Breast epithelium (tissue), 4 donors: ENCODE measurements around the gene ABCF1. TPM values are rescaled to one million over a fixed set of nuclear protein-coding genes. Genes with fewer than 3 reads are reported as not detected.
A peak's percentile ranks its signal among the peaks of the same experiment; 100 is the strongest.

Experiments
- DNase-seq, 2 donors: peaks; one replicate each; pipeline ENCODE4 v3.0.0-alpha.2; 2019; ENCODE audit warnings: low spot score in 2 of 2
- H3K27ac ChIP-seq, 2 donors: fragments of 200-600 bp; sonication (generic) in 1 of 2; one replicate each; pipeline ENCODE4 v1.5.1; 2016 to 2019; ENCODE audit warnings: mild to moderate bottlenecking in 1 of 2
- H3K27me3 ChIP-seq, 2 donors: fragments of 200-600 bp; sonication (generic) in 1 of 2; one replicate each; pipeline versions ENCODE4 v1.5.1 to v1.6.0; 2017 to 2019; ENCODE audit warnings: control low read depth in 1 of 2, mild to moderate bottlenecking in 1 of 2
- H3K36me3 ChIP-seq: fragments of 200-600 bp; one replicate; pipeline ENCODE4 v1.5.1; 2019
- H3K4me1 ChIP-seq, 2 donors: fragments of 200-600 bp; sonication (generic); one replicate each; pipeline ENCODE4 v1.5.1; 2016 to 2019; ENCODE audit warnings: control low read depth in 1 of 2
- H3K4me3 ChIP-seq, 3 donors: fragments of 200-600 bp; sonication (generic); 1 replicate in 2 of 3; 2 replicates in 1 of 3; pipeline ENCODE4 v1.5.1; 2016 to 2019; ENCODE audit warnings: mild to moderate bottlenecking in 3 of 3, moderate library complexity in 2 of 3
- H3K9me3 ChIP-seq, 2 donors: fragments of 200-600 bp; sonication (generic) in 1 of 2; one replicate each; pipeline ENCODE4 v1.5.1; 2016 to 2019; ENCODE audit warnings: control low read depth in 1 of 2
- POLR2A ChIP-seq: fragments of 450-650 bp; IDR thresholded peaks from one replicate; pipeline ENCODE4 v1.6.1; 2016; ENCODE audit warnings: antibody characterized with exemption, mild to moderate bottlenecking, moderate library complexity
- POLR2AphosphoS5 ChIP-seq, 3 donors: sonication (generic); formaldehyde crosslinking; IDR thresholded peaks; one replicate each; pipeline ENCODE4 v1.6.1; 2017; ENCODE audit warnings: antibody characterized with exemption in 3 of 3
- intact Hi-C: fragments of 100-400 bp; cut with DNase I; formaldehyde crosslinking; loops from one replicate; pipeline ENCODE4 v1.15.1; 2023; ENCODE audit warnings: low total_unique reads
- total RNA-seq, 3 donors: library from RNA; depleted of rRNA; stranded (reverse); fragments of >200 nt; gene quantifications; one replicate each; pipeline ENCODE4 v1.1.0, GENCODE V29; 2016
- TF ChIP-seq, protein P1 (sequence below), 3 donors: fragments of 450-650 bp; IDR thresholded peaks; one replicate each; pipeline ENCODE4 v1.5.1; 2016 to 2017; ENCODE audit warnings: antibody characterized with exemption in 3 of 3, mild to moderate bottlenecking in 3 of 3, moderate library complexity in 3 of 3

The ABCF1 gene
- total RNA-seq, 3 donors from 2014 or later = 41.0 to 55.2 (median 51.5) TPM

DNA sequence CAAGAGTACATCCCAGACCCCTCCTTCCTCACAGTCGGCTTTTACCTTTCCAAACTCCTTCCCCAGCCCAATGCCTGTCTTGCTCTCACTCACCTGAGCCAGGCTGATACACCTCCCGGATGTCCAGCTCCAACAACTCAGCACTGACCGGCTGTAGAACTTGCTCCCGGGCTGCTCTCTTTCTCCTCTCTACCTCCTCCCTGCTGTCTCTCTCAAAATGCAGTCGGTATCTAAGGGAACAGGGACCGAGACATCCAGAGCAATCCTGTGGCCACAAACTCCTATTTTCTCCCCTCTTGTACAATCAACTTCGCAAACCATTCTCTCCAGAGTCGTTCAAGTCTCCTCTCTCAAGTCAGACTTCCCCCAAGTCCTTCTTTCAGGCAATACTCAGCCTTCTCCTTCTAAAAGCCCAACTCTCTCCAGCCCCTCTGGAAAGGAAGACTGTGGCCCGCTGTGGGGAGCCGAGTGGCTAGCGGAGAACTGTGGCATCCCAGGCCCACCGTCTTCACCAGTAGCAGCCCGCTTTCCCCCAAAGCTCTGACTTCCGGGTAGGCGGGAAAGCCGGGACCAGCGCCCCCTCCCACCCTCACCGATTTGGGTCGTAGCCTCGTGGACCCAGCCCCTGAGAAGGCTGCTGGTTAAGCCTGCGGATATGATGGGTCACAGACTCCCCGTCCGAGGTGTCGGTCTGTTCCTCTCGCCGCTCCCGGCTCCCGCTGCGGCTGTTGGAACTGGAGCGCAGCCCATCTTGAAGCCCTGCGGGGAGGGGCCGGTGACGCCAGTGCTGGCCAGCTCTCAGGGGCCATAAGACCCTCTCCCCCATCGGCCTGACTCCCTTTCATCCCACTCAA lies 16.1 kb upstream of the ABCF1 start:
- Histone ChIP-seq H3K4me3 (peak overlapping the region; percentile 72 to 98 (median 91)), H3K9me3 (no peaks in the 10 kb centered on the region), H3K27ac (peak overlapping the region; percentile 97 to 100), H3K4me1 (peaks cover 4 to 15% of the 10 kb centered on the region in 2 donors), H3K27me3 (no peaks in the 10 kb centered on the region), H3K36me3 (peaks cover 3% of the 10 kb centered on the region)
- peak in 1 of 2 donors; percentile 56 for DNase-seq
- intact Hi-C loops = loop anchor here (5.0 kb wide), 1 partner anchor 167 kb away; the partner anchor contains the start of gene TUBB
- TF ChIP-seq POLR2AphosphoS5 (IDR thresholded peaks at IDR 0.05) = no peak
- TF ChIP-seq, protein P1, sequence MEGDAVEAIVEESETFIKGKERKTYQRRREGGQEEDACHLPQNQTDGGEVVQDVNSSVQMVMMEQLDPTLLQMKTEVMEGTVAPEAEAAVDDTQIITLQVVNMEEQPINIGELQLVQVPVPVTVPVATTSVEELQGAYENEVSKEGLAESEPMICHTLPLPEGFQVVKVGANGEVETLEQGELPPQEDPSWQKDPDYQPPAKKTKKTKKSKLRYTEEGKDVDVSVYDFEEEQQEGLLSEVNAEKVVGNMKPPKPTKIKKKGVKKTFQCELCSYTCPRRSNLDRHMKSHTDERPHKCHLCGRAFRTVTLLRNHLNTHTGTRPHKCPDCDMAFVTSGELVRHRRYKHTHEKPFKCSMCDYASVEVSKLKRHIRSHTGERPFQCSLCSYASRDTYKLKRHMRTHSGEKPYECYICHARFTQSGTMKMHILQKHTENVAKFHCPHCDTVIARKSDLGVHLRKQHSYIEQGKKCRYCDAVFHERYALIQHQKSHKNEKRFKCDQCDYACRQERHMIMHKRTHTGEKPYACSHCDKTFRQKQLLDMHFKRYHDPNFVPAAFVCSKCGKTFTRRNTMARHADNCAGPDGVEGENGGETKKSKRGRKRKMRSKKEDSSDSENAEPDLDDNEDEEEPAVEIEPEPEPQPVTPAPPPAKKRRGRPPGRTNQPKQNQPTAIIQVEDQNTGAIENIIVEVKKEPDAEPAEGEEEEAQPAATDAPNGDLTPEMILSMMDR (IDR thresholded peaks at IDR 0.05) = no peak
- no peak for TF ChIP-seq POLR2A

DNA sequence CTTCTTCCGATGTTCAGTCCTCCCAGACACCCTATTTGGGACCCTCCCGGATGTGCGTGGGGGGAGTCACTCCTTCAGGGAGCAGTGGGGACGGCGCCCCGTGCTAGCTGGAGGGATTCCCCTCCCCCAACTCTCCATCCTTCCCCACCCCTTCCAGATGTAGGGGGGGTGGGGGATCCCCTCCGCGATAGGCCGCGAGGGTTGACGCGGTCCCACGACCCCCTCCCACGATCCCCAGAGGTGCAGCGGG lies 15.5 kb upstream of the ABCF1 start:
- intact Hi-C loops = loop anchor here (5.0 kb wide), 1 partner anchor 167 kb away; the partner anchor contains the start of gene TUBB
- H3K27ac ChIP-seq = peak overlapping the region; percentile 97 to 100
- H3K9me3 ChIP-seq = no peaks in the 10 kb centered on the region
- peaks cover 3% of the 10 kb centered on the region for H3K36me3 ChIP-seq
- peak overlapping the region; percentile 72 to 98 (median 91) for H3K4me3 ChIP-seq
- no peaks in the 10 kb centered on the region for H3K27me3 ChIP-seq
- no peak for DNase-seq
- peaks cover 4 to 15% of the 10 kb centered on the region in 2 donors for H3K4me1 ChIP-seq
- TF ChIP-seq POLR2A = no peak
- no peak for TF ChIP-seq POLR2AphosphoS5 (IDR thresholded peaks at IDR 0.05)
- TF ChIP-seq, protein P1 (IDR thresholded peaks at IDR 0.05) = no peak

DNA sequence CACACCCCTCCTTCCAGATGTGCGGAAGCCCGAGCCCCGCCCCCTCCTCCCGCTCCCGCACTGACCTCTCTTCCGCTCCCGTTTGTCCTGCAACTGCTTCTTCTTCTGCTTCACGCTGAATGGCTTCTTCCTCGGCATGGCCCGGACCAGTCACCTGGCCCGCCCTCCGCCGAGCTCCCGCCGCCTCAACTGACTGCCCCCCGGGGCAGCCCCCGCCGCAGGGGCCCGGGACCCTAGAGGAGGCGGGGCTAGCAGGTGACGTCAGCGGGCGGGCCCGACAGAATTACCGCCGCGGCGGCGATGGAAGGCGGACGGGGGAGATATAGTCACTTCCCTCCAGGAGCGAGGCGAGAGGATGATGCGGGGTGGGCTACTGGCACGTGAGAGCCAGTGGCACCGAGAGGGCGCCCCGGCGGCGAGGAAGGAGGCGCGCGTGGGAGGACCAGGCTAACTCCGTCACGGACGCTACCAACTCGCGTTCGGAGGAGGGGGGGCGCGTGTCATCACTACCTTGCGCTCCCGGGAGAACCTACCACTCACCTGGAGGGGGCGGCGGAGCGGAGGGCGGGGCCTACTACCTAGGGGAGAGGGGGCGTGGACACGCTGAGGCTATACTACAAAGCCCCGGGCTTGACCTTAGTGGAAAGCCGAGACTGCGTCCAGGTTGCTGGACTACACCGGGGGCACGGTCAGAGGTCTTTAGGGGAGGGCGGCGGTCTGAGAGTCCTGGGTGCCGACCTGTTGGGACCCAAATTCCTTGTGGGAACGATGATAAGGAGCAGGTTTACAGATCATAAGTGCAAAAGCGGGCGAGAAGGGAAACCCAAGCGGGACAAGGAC lies 15.0 kb upstream of the ABCF1 start, which contains the start of gene GNL1:
Gene GNL1, minus strand, starts transcription at position 424 of the 840 bp plus-strand sequence. Its CDS starts 286 bp downstream, at position 138.
- intact Hi-C loops = loop anchor here (5.0 kb wide), 1 partner anchor 166 kb away; the partner anchor contains the start of gene TUBB

DNA sequence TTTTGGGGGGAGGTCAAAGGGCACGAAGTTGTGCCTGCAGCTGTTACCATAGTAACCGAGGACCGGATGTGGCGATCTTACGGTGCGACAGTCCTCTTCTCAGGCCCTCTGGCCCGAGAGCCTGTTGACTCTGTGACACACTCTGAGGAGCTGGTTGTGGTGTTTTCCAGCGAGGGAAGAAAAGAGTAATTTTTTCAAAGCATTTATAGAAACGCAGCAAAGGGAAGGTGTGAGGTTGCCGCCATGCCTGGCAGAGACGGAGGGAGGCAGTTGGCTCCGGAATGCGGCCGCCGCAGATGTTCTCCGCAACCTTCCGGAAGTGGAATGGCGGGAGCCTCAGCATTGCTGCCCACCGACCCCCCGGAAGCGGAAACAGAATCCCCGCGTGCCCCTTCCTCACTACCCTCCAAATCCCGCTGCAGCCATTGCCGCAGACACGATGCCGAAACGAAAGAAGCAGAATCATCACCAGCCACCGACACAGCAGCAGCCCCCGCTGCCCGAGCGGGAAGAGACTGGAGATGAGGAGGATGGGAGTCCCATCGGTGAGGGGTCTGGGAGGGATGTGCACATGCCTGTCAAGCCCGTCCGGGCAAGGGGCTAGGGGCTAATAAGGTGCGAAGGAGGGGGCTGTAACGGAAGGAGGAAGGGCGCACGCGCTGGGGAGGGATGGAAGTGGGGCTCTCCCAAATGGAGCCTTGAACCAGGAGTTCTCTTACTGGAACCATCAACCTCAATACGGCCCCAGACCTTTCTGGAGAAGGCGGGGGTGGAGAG lies 14.1 kb upstream of the ABCF1 start, which contains the start of gene PRR3:
Gene PRR3, plus strand, starts transcription at position 390 of the 777 bp plus-strand sequence. Its CDS starts 50 bp downstream, at position 440.
- TF ChIP-seq, protein P1 (IDR thresholded peaks at IDR 0.05) = no peak
- TF ChIP-seq POLR2A = peak; percentile 29
- peak; percentile 77 to 91 (median 80) for TF ChIP-seq POLR2AphosphoS5 (IDR thresholded peaks at IDR 0.05)
- peak within 1 kb of the TSS; percentile 72 to 98 (median 91) for H3K4me3 ChIP-seq
- H3K27ac ChIP-seq = peak within 1 kb of the TSS; percentile 97 to 100
- peak; percentile 80 to 87 for DNase-seq
- H3K27me3 ChIP-seq = no peaks in the 10 kb centered on the region
- H3K4me1 ChIP-seq = peaks cover 4 to 15% of the 10 kb centered on the region in 2 donors
- intact Hi-C loops = loop anchor here (5.0 kb wide), 1 partner anchor 165 kb away; the partner anchor contains the start of gene TUBB
- H3K36me3 ChIP-seq = no peaks in the 10 kb centered on the region
- no peaks in the 10 kb centered on the region for H3K9me3 ChIP-seq

More for the DNA sequence above, 15.0 kb upstream of the ABCF1 start, which contains the start of gene GNL1:
- no peaks in the 10 kb centered on the region for H3K9me3 ChIP-seq
- peaks cover under 1% of the 10 kb centered on the region for H3K36me3 ChIP-seq
- peak; percentile 98 for DNase-seq
- no peaks in the 10 kb centered on the region for H3K27me3 ChIP-seq
- peak within 1 kb of the TSS; percentile 97 to 100 for H3K27ac ChIP-seq
- H3K4me3 ChIP-seq = peak within 1 kb of the TSS; percentile 72 to 98 (median 91)
- TF ChIP-seq, protein P1 (IDR thresholded peaks at IDR 0.05) = peak; percentile 10 to 33 (median 29)
- peak in 2 of 3 donors; percentile 91 to 93 for TF ChIP-seq POLR2AphosphoS5 (IDR thresholded peaks at IDR 0.05)
- no peak for TF ChIP-seq POLR2A
- H3K4me1 ChIP-seq = peaks cover 4 to 15% of the 10 kb centered on the region in 2 donors
